OCI-LY7 (cell line): ENCODE measurements around the gene CCR5AS.

Source experiments
- EZH2phosphoT487 ChIP-seq: fragments of 200-600 bp; sonication (generic); IDR thresholded peaks from 2 replicates; pipeline ENCODE4 v1.6.1; 2018; ENCODE audit warnings: low read depth, borderline replicate concordance, mild to moderate bottlenecking, mixed run types, antibody characterized with exemption, low read length, moderate library complexity, mixed read lengths
- TF ChIP-seq, protein P1 (sequence below): fragments of 200-600 bp; sonication (generic); conservative IDR thresholded peaks from 2 replicates; pipeline ENCODE4 v1.5.1; 2014; ENCODE audit warnings: mild to moderate bottlenecking, antibody characterized with exemption, low read length, moderate library complexity, mixed read lengths

DNA sequence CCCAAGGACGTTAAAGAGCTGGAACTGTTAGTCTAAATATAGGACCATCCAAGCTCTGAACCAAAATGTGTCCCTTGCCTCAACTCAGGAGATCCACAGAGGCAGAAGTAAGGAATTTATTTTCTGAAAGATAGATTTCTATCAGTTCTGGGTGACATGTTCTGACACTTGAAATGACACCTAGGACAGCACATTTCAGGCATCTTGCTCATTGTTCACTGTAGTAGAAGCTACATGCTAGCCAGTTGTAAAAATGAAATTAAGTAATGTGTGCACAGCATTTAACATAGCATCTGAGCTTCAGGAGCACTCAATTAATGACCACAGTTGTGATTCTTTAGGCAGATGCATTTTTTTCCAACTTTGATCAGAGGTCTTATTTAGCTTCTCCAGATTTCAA, 52.4 kb downstream of the CCR5AS start:
- TF ChIP-seq, protein P1, sequence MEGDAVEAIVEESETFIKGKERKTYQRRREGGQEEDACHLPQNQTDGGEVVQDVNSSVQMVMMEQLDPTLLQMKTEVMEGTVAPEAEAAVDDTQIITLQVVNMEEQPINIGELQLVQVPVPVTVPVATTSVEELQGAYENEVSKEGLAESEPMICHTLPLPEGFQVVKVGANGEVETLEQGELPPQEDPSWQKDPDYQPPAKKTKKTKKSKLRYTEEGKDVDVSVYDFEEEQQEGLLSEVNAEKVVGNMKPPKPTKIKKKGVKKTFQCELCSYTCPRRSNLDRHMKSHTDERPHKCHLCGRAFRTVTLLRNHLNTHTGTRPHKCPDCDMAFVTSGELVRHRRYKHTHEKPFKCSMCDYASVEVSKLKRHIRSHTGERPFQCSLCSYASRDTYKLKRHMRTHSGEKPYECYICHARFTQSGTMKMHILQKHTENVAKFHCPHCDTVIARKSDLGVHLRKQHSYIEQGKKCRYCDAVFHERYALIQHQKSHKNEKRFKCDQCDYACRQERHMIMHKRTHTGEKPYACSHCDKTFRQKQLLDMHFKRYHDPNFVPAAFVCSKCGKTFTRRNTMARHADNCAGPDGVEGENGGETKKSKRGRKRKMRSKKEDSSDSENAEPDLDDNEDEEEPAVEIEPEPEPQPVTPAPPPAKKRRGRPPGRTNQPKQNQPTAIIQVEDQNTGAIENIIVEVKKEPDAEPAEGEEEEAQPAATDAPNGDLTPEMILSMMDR, result no peak
- TF ChIP-seq EZH2phosphoT487, result no peak
